SU-DHL-6 (cell line): Measurements from ENCODE around the gene SLC8B1.

Experiments
- CTCF ChIP-seq: fragments of 200-600 bp; sonication (generic); IDR thresholded peaks from one replicate; pipeline ENCODE4 v1.5.1; 2017; ENCODE audit warnings: antibody characterized with exemption, mild to moderate bottlenecking, low read length, moderate library complexity; ENCODE audit not compliant: insufficient read depth, poor library complexity, severe bottlenecking
- EZH2phosphoT487 ChIP-seq: fragments of 200-600 bp; sonication (generic), shearing (Covaris generic); conservative IDR thresholded peaks from 2 replicates; pipeline ENCODE4 v1.6.1; 2018; ENCODE audit warnings: mild to moderate bottlenecking, antibody characterized with exemption, low read length, moderate library complexity, mixed read lengths

- no peak for TF ChIP-seq CTCF
- TF ChIP-seq EZH2phosphoT487: no peak
Measured at GRCh38 chr12:113260127-113260526, 74.8 kb downstream of the SLC8B1 start.
